ENCODE data around the gene SRSF6. TPM values are rescaled to one million over a fixed set of nuclear protein-coding genes. Genes with fewer than 3 reads are reported as not detected.

SRSF6 gene
- total and polyA plus RNA-seq, 10 of the 15 experiments (the other 5 are each of a cell fraction or from before 2014, with no cell fraction given) = 57.2 to 191 (median 108) TPM

- no peak for TF ChIP-seq ZBTB40 (IDR thresholded peaks at IDR 0.05; ENCODE audit: borderline replicate concordance)
- TF ChIP-seq BRCA1 (IDR thresholded peaks at IDR 0.05; ENCODE audit: low read depth, low read length) = no peak
- peak; percentile 92 for TF ChIP-seq SMAD1 (IDR thresholded peaks at IDR 0.05; ENCODE audit: low read depth, partially characterized antibody)
- 0 out of 2 replicates have a peak, but pooled peaks have one; percentile 7 for TF ChIP-seq TARDBP (IDR thresholded peaks at IDR 0.05; ENCODE audit: borderline replicate concordance)
- TF ChIP-seq CBX5 (IDR thresholded peaks at IDR 0.05; ENCODE audit: low read depth) = no peak
- no peak for TF ChIP-seq RELB (IDR thresholded peaks at IDR 0.05; ENCODE audit: low read depth)
- TF ChIP-seq DPF2 (IDR thresholded peaks at IDR 0.05) = peak; percentile 84
- no peak for TF ChIP-seq MTA2 (IDR thresholded peaks at IDR 0.05; ENCODE audit: low read depth)
- TF ChIP-seq MEF2A (IDR thresholded peaks at IDR 0.05; ENCODE audit: insufficient read depth, low read depth, low read length) = no peak
- no peak for TF ChIP-seq ZZZ3 (IDR thresholded peaks at IDR 0.05; ENCODE audit: control insufficient read depth, insufficient read length, low read depth)
- TF ChIP-seq BCL11A (IDR thresholded peaks at IDR 0.05; ENCODE audit: low read depth, low read length) = 0 out of 2 replicates have a peak, but pooled peaks have one; percentile 5
- TF ChIP-seq CBX3 (IDR thresholded peaks at IDR 0.05; ENCODE audit: borderline replicate concordance, low read depth) = no peak
- no peak for TF ChIP-seq ETV6 (conservative IDR thresholded peaks at IDR 0.05 in 1 of 2, IDR thresholded peaks at IDR 0.05 in 1 of 2; ENCODE audit: borderline replicate concordance in 1 of 2, low read depth in 1 of 2)
- no peak for TF ChIP-seq IRF3 (IDR thresholded peaks at IDR 0.05)
- TF ChIP-seq STAT3 (IDR thresholded peaks at IDR 0.05; ENCODE audit: low read depth, low read length) = no peak
- TF ChIP-seq JUND (IDR thresholded peaks at IDR 0.05; ENCODE audit: low read depth, low read length) = 0 out of 2 replicates have a peak, but pooled peaks have one; percentile 39
- no peak for TF ChIP-seq WRNIP1 (IDR thresholded peaks at IDR 0.05; ENCODE audit: borderline replicate concordance, low read depth, low read length)
- TF ChIP-seq TCF7 (IDR thresholded peaks at IDR 0.05; ENCODE audit: borderline replicate concordance) = no peak
- no peak for TF ChIP-seq IRF5 (IDR thresholded peaks at IDR 0.05; ENCODE audit: borderline replicate concordance)
- TF ChIP-seq TAF1 (IDR thresholded peaks at IDR 0.05; ENCODE audit: borderline replicate concordance, low read depth, low read length) = peak; percentile 93
- TF ChIP-seq ASH2L (IDR thresholded peaks at IDR 0.05; ENCODE audit: borderline replicate concordance, low read depth) = peak; percentile 87; the same call in 1 of the 2 replicates
- TF ChIP-seq RELA (IDR thresholded peaks at IDR 0.05; ENCODE audit: borderline replicate concordance, partially characterized antibody) = peak; percentile 15
Measured at GRCh38 chr20:43457640-43458421, at the start of gene SRSF6 (continued).
